CD4-positive, CD25-positive, alpha-beta regulatory T cell (primary cell): Measurements from ENCODE around the gene C1orf21. TPM values are rescaled to one million over a fixed set of nuclear protein-coding genes. Genes with fewer than 3 reads are reported as not detected.

Source experiments
- ATAC-seq, 2 donors: fragments of 150-1000 bp; cut with Tn5 transposase; one replicate each; pipeline ENCODE4 v1.10.0; 2021; ENCODE audit warnings: low read depth in 2 of 2, moderate number of reproducible peaks in 2 of 2, moderate library complexity in 1 of 2
- DNase-seq, 3 donors: peaks; one replicate each; pipeline versions ENCODE4 v3.0.0 to v3.0.0-alpha.2; 2012 to 2022; ENCODE audit warnings: mixed read lengths in 1 of 3
- H3K27ac ChIP-seq: one replicate; pipeline ENCODE4 v1.7.0; 2013; ENCODE audit warnings: mild to moderate bottlenecking, low read length; ENCODE audit not compliant: insufficient read depth, poor library complexity, severe bottlenecking
- H3K27me3 ChIP-seq: one replicate; pipeline ENCODE4 v1.7.0; 2013; ENCODE audit warnings: low read length; ENCODE audit not compliant: control insufficient read depth, insufficient read depth
- H3K36me3 ChIP-seq: one replicate; pipeline ENCODE4 v1.7.0; 2013; ENCODE audit warnings: mild to moderate bottlenecking, low read length, moderate library complexity; ENCODE audit not compliant: control insufficient read depth, insufficient read depth
- H3K4me1 ChIP-seq: 2 replicates; pipeline ENCODE4 v1.7.0; 2013; ENCODE audit warnings: mild to moderate bottlenecking, low read length; ENCODE audit not compliant: insufficient read depth, control insufficient read depth, poor library complexity, severe bottlenecking
- H3K4me3 ChIP-seq: one replicate; pipeline ENCODE4 v1.7.0; 2013; ENCODE audit warnings: low read depth, mild to moderate bottlenecking, low read length, moderate library complexity
- H3K9me3 ChIP-seq, 2 experiments: 1 replicate in 1 of 2; 2 replicates in 1 of 2; pipeline ENCODE4 v1.7.0; 2013; ENCODE audit warnings: low read length in 2 of 2, mild to moderate bottlenecking in 1 of 2, moderate library complexity in 1 of 2; ENCODE audit not compliant: control insufficient read depth in 2 of 2
- H3K27ac Mint-ChIP-seq, 3 donors: one replicate each; pipeline ENCODE4 v1.8.0; 2020 to 2022; ENCODE audit warnings: mild to moderate bottlenecking in 3 of 3, mixed read lengths in 3 of 3, moderate library complexity in 2 of 3
- H3K27me3 Mint-ChIP-seq: one replicate; pipeline ENCODE4 v1.8.0; 2022; ENCODE audit warnings: mild to moderate bottlenecking, mixed read lengths
- H3K36me3 Mint-ChIP-seq: one replicate; pipeline ENCODE4 v1.8.0; 2020; ENCODE audit warnings: mixed read lengths
- H3K4me1 Mint-ChIP-seq, 4 donors: one replicate each; pipeline ENCODE4 v1.8.0; 2020 to 2022; ENCODE audit warnings: mixed read lengths in 4 of 4, mild to moderate bottlenecking in 1 of 4
- H3K4me3 Mint-ChIP-seq, 4 donors: one replicate each; pipeline ENCODE4 v1.8.0; 2020 to 2022; ENCODE audit warnings: mild to moderate bottlenecking in 4 of 4, mixed read lengths in 4 of 4, moderate library complexity in 3 of 4
- H3K9me3 Mint-ChIP-seq, 7 donors: one replicate each; pipeline ENCODE4 v1.8.0; 2020 to 2022; ENCODE audit warnings: mixed read lengths in 7 of 7, mild to moderate bottlenecking in 3 of 7, moderate library complexity in 2 of 7
- polyA plus RNA-seq, 4 donors: library from polyadenylated mRNA; unstranded; fragments of 300-500 nt; fragmentation: Illumina TruSeq; gene quantifications; one replicate each; pipeline ENCODE4 v1.2.3, GENCODE V29; 2021
- total RNA-seq: library from RNA; stranded (reverse); gene quantifications from one replicate; pipeline ENCODE4 v1.2.3, GENCODE V29; 2022

The C1orf21 gene
- total and polyA plus RNA-seq, 5 donors from 2014 or later, result 0.05 to 0.59 TPM; not detected in 3

DNA sequence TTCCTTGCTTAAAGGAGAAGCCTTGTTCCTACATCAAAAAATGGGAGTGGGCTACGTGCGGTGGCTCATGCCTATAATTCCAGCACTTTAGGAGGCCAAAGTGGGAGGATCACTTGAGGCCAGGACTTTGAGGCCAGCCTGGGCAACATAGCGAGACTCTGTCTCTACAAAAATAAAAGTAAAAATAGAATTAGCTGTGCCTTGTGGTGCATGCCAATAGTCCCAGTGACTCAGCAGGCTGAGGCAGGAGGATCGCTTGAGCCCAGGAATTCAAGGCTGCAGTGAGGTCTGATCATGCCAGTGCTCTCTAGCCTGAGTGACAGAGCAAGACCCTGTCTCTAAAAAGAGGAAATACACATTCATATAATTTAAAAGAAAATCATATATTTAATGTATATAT, 127.1 kb downstream of the C1orf21 start:
- Histone ChIP-seq H3K36me3 (no peaks in the 10 kb centered on the region), H3K27ac (no peak overlapping the region), H3K27me3 (peaks cover 10% of the 10 kb centered on the region), H3K4me3 (no peak overlapping the region), H3K4me1 (no peaks in the 10 kb centered on the region), H3K9me3 (no peaks in the 10 kb centered on the region)
- H3K27ac Mint-ChIP-seq, result no peak overlapping the region
- H3K27me3 Mint-ChIP-seq, result peaks cover 21% of the 10 kb centered on the region
- ATAC-seq (no peak), DNase-seq (no peak)
- H3K4me3 Mint-ChIP-seq, result no peak overlapping the region
- H3K4me1 Mint-ChIP-seq, result peaks cover 0 to 2% (median 0%) of the 10 kb centered on the region in 4 donors
- peaks cover 0 to 2% (median 0%) of the 10 kb centered on the region in 7 donors for H3K9me3 Mint-ChIP-seq
- no peaks in the 10 kb centered on the region for H3K36me3 Mint-ChIP-seq

DNA sequence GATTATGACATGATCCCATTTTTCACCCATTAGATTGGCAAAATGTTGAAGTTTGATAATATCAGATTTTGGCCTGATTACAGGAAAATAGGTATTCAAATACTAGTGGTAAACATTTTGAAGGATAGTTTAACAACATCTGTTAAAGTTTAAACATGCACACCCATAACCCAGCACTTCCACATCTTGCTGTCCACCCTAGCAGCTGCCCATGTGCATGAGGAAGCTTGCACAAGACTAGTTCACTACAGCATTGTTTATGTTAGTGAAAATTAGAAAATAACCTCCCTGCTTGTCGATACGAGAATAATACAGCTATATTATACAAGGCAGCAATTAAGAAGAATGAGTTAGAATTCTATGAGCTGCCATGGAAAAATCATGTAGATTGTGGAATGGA, 127.6 kb downstream of the C1orf21 start:
- ATAC-seq, result no peak
- H3K27ac Mint-ChIP-seq, result no peak overlapping the region
- no peaks in the 10 kb centered on the region for H3K9me3 ChIP-seq
- no peak overlapping the region for H3K4me3 ChIP-seq
- H3K4me1 ChIP-seq, result no peaks in the 10 kb centered on the region
- no peaks in the 10 kb centered on the region for H3K36me3 ChIP-seq
- no peaks in the 10 kb centered on the region for H3K36me3 Mint-ChIP-seq
- H3K4me3 Mint-ChIP-seq, result no peak overlapping the region
- peaks cover 0 to 2% (median 0%) of the 10 kb centered on the region in 4 donors for H3K4me1 Mint-ChIP-seq
- H3K27ac ChIP-seq, result no peak overlapping the region
- DNase-seq, result no peak
- H3K27me3 ChIP-seq, result peaks cover 6% of the 10 kb centered on the region
- H3K27me3 Mint-ChIP-seq, result peaks cover 17% of the 10 kb centered on the region
- H3K9me3 Mint-ChIP-seq, result peaks cover 0 to 2% (median 0%) of the 10 kb centered on the region in 7 donors

GRCh38 chr1:184517130-184517529, 130.3 kb downstream of the C1orf21 start:
- no peak for ATAC-seq
- peaks cover 0 to 3% (median 0%) of the 10 kb centered on the region in 7 donors for H3K9me3 Mint-ChIP-seq
- Histone ChIP-seq H3K4me1 (no peaks in the 10 kb centered on the region), H3K9me3 (no peaks in the 10 kb centered on the region), H3K36me3 (no peaks in the 10 kb centered on the region), H3K27ac (no peak overlapping the region), H3K27me3 (peaks cover 6% of the 10 kb centered on the region), H3K4me3 (no peak overlapping the region)
- H3K4me3 Mint-ChIP-seq, result no peak overlapping the region
- H3K4me1 Mint-ChIP-seq, result peaks cover 0 to 2% (median 0%) of the 10 kb centered on the region in 4 donors
- H3K36me3 Mint-ChIP-seq, result no peaks in the 10 kb centered on the region
- H3K27me3 Mint-ChIP-seq, result peaks cover 22% of the 10 kb centered on the region
- no peak for DNase-seq
- no peak overlapping the region for H3K27ac Mint-ChIP-seq

DNA sequence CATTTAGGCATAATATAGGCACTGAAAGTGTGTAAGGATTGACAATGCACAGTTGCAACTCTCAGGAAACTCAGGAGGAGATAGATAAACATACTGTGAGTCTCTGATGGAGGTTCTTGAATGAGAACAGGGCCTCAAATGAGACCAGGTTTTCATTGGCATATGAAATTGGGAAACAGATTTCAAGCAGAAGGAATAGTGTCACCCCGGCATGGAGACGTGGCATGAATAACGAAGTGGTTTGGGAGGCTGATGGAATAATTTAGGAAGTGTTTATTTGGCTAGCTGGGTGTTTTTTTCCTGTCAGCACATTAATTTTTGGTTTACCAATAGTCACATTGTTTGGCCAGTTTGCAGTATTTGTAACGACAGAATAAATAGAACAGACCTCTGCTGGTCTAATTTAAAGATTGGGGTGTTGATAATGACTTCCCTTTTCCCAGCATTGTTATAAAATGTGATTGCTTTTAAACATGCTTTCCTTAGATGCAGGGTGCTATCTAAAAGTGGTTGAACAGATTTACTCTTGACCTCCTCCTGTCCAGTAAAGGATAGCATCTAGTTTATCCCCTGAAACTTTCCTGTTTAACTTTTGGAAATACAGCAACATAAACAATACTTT, 132.0 kb downstream of the C1orf21 start:
- peaks cover 0 to 2% (median 0%) of the 10 kb centered on the region in 4 donors for H3K4me1 Mint-ChIP-seq
- Histone ChIP-seq H3K9me3 (no peaks in the 10 kb centered on the region), H3K4me1 (no peaks in the 10 kb centered on the region), H3K36me3 (no peaks in the 10 kb centered on the region), H3K4me3 (no peak overlapping the region), H3K27ac (no peak overlapping the region), H3K27me3 (peaks cover 4% of the 10 kb centered on the region)
- peaks cover 22% of the 10 kb centered on the region for H3K27me3 Mint-ChIP-seq
- no peak overlapping the region for H3K27ac Mint-ChIP-seq
- ATAC-seq (no peak), DNase-seq (no peak)
- H3K36me3 Mint-ChIP-seq, result no peaks in the 10 kb centered on the region
- H3K4me3 Mint-ChIP-seq, result no peak overlapping the region
- peaks cover 0 to 3% (median 0%) of the 10 kb centered on the region in 7 donors for H3K9me3 Mint-ChIP-seq

GRCh38 chr1:184520336-184520735, 133.5 kb downstream of the C1orf21 start:
- H3K9me3 ChIP-seq, result no peaks in the 10 kb centered on the region
- Mint-ChIP-seq H3K27ac (no peak overlapping the region), H3K36me3 (no peaks in the 10 kb centered on the region), H3K27me3 (peaks cover 22% of the 10 kb centered on the region), H3K4me3 (no peak overlapping the region), H3K9me3 (peaks cover 0 to 3% (median 0%) of the 10 kb centered on the region in 7 donors), H3K4me1 (peaks cover 0 to 2% (median 0%) of the 10 kb centered on the region in 4 donors)
- H3K4me1 ChIP-seq, result no peaks in the 10 kb centered on the region
- no peak overlapping the region for H3K4me3 ChIP-seq
- no peaks in the 10 kb centered on the region for H3K36me3 ChIP-seq
- ATAC-seq (no peak), DNase-seq (no peak)
- peaks cover 4% of the 10 kb centered on the region for H3K27me3 ChIP-seq
- no peak overlapping the region for H3K27ac ChIP-seq

DNA sequence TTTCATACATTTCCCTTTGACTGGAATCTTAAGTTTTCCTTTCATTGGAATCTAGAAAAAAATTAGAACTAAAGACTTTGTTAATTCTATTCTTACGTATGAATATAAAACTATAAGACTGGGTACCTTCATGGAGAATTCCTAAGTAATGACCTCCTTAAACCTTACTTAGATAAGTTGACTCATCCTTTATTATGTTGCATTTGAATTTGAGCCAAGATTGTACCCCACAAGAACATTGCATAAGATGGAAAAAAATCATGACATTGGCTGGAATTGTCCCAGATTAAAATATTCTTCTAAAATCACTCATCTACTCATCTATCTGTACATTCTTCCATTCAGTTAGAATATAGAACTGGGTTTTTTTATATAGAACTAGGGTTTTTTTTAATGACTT, 137.4 kb downstream of the C1orf21 start:
- no peaks in the 10 kb centered on the region for H3K9me3 ChIP-seq
- peaks cover 0 to 1% (median 0%) of the 10 kb centered on the region in 7 donors for H3K9me3 Mint-ChIP-seq
- H3K36me3 ChIP-seq, result no peaks in the 10 kb centered on the region
- H3K4me1 ChIP-seq, result no peaks in the 10 kb centered on the region
- no peaks in the 10 kb centered on the region for H3K36me3 Mint-ChIP-seq
- no peak overlapping the region for H3K27ac Mint-ChIP-seq
- H3K27ac ChIP-seq, result no peak overlapping the region
- H3K27me3 Mint-ChIP-seq, result peaks cover 11% of the 10 kb centered on the region
- no peak for ATAC-seq
- H3K4me3 Mint-ChIP-seq, result no peak overlapping the region
- no peaks in the 10 kb centered on the region for H3K4me1 Mint-ChIP-seq
- H3K4me3 ChIP-seq, result no peak overlapping the region
- H3K27me3 ChIP-seq, result peaks cover 2% of the 10 kb centered on the region
- DNase-seq, result no peak

GRCh38 chr1:184527402-184527801, 140.6 kb downstream of the C1orf21 start:
- H3K27ac ChIP-seq, result no peak overlapping the region
- Mint-ChIP-seq H3K4me3 (no peak overlapping the region), H3K36me3 (no peaks in the 10 kb centered on the region), H3K27me3 (peaks cover 28% of the 10 kb centered on the region), H3K9me3 (peaks cover 0 to 6% (median 0%) of the 10 kb centered on the region in 7 donors), H3K27ac (no peak overlapping the region), H3K4me1 (no peaks in the 10 kb centered on the region)
- no peaks in the 10 kb centered on the region for H3K36me3 ChIP-seq
- ATAC-seq (no peak), DNase-seq (no peak)
- no peak overlapping the region for H3K4me3 ChIP-seq
- H3K4me1 ChIP-seq, result no peaks in the 10 kb centered on the region
- no peaks in the 10 kb centered on the region for H3K9me3 ChIP-seq
- peaks cover 3% of the 10 kb centered on the region for H3K27me3 ChIP-seq

- no peaks in the 10 kb centered on the region for H3K9me3 ChIP-seq
- no peaks in the 10 kb centered on the region for H3K36me3 ChIP-seq
- ATAC-seq, result no peak
- Mint-ChIP-seq H3K27ac (no peak overlapping the region), H3K4me1 (no peaks in the 10 kb centered on the region), H3K9me3 (peaks cover 0 to 6% (median 0%) of the 10 kb centered on the region in 7 donors), H3K27me3 (peaks cover 33% of the 10 kb centered on the region), H3K4me3 (no peak overlapping the region), H3K36me3 (no peaks in the 10 kb centered on the region)
- no peak for DNase-seq
- peaks cover 6% of the 10 kb centered on the region for H3K27me3 ChIP-seq
- H3K27ac ChIP-seq, result no peak overlapping the region
- no peak overlapping the region for H3K4me3 ChIP-seq
- H3K4me1 ChIP-seq, result no peaks in the 10 kb centered on the region
Measured at GRCh38 chr1:184530226-184530625, 143.4 kb downstream of the C1orf21 start.
